Body of pancreas (tissue), 4 donors: ENCODE results near the gene GABRA4. TPM values are rescaled to one million over a fixed set of nuclear protein-coding genes. Genes with fewer than 3 reads are reported as not detected.

Experiments
- ATAC-seq: fragments of 150-250 bp; one replicate; pipeline ENCODE4 v1.9.1; 2016
- DNase-seq, 4 donors: peaks; one replicate each; pipeline ENCODE4 v3.0.0-alpha.2; 2019
- H3K27ac ChIP-seq, 4 donors: fragments of 200-600 bp; sonication (generic); 1 replicate in 3 of 4; 2 replicates in 1 of 4; pipeline versions ENCODE4 v1.5.1 to v1.6.1; 2016 to 2019; ENCODE audit warnings: mild to moderate bottlenecking in 1 of 4, mixed read lengths in 1 of 4, moderate library complexity in 1 of 4
- H3K27me3 ChIP-seq, 2 donors: fragments of 200-600 bp; sonication (generic); one replicate each; pipeline ENCODE4 v1.6.0; 2016; ENCODE audit warnings: mild to moderate bottlenecking in 1 of 2
- H3K36me3 ChIP-seq, 2 donors: fragments of 200-600 bp; sonication (generic); replicated peaks in 1 of 2; 2 replicates each; pipeline ENCODE4 v1.5.1; 2016; ENCODE audit warnings: low read depth in 2 of 2; ENCODE audit not compliant: insufficient read depth in 1 of 2
- H3K4me1 ChIP-seq: fragments of 200-600 bp; sonication (generic); one replicate; pipeline ENCODE4 v1.6.0; 2016
- H3K4me3 ChIP-seq, 2 donors: fragments of 200-600 bp; sonication (generic); 1 replicate in 1 of 2; 2 replicates in 1 of 2; pipeline ENCODE4 v1.5.1; 2016 to 2019
- H3K9me3 ChIP-seq, 3 donors: fragments of 200-600 bp; sonication (generic); 1 replicate in 2 of 3; 2 replicates in 1 of 3; pipeline ENCODE4 v1.5.1; 2016
- CTCF ChIP-seq, 7 experiments: fragments of 450-650 bp in 4 of 7; fragments of 200-600 bp in 3 of 7; sonication (generic) in 3 of 7; IDR thresholded peaks; one replicate each; pipeline ENCODE4 v1.5.1; 2016 to 2019; ENCODE audit warnings: antibody characterized with exemption in 7 of 7
- POLR2A ChIP-seq, 3 donors: fragments of 450-650 bp; IDR thresholded peaks; one replicate each; pipeline ENCODE4 v1.6.1; 2016; ENCODE audit warnings: antibody characterized with exemption in 3 of 3, mild to moderate bottlenecking in 2 of 3
- WGBS, 2 donors: methylation state at CpG; one replicate each; pipeline ENCODE4 v1.1.5; 2017; 5-methylcytosine and 5-hydroxymethylcytosine counted together
- intact Hi-C: fragments of 100-400 bp; cut with DNase I; formaldehyde crosslinking; loops from one replicate; pipeline ENCODE4 v1.15.1; 2023
- total RNA-seq, 2 donors: library from RNA; depleted of rRNA; stranded (reverse); fragments of >200 nt; gene quantifications; one replicate each; pipeline ENCODE4 v1.1.0, GENCODE V29; 2016

GABRA4 gene
- total RNA-seq, 2 donors from 2014 or later: 0.78 TPM; not detected in 1

- H3K4me1 ChIP-seq: no peaks in the 10 kb centered on the region
- no peak for ATAC-seq
Observed at GRCh38 chr4:46967631-46968030, 25.8 kb downstream of the GABRA4 start.

GRCh38 chr4:46958742-46959488 is 34.5 kb downstream of the GABRA4 start:
- ATAC-seq: no peak
- H3K36me3 ChIP-seq: no peaks in the 10 kb centered on the region
- intact Hi-C loops: no loop called here
- no peak overlapping the region for H3K4me3 ChIP-seq
- no peak for DNase-seq
- 40 to 52% methylated on average over 2 of the region's 2 CpGs for WGBS, 2 donors
- H3K27me3 ChIP-seq: no peaks in the 10 kb centered on the region
- no peak for TF ChIP-seq CTCF (IDR thresholded peaks at IDR 0.05)
- H3K9me3 ChIP-seq: no peaks in the 10 kb centered on the region
- no peak overlapping the region for H3K27ac ChIP-seq
- H3K4me1 ChIP-seq: no peaks in the 10 kb centered on the region

More at GRCh38 chr4:46967631-46968030, 25.8 kb downstream of the GABRA4 start:
- WGBS, 2 donors: 66 to 79% methylated on average over 2 of the region's 2 CpGs
- Histone ChIP-seq H3K4me3 (no peak overlapping the region), H3K9me3 (no peaks in the 10 kb centered on the region), H3K36me3 (no peaks in the 10 kb centered on the region), H3K27me3 (no peaks in the 10 kb centered on the region), H3K27ac (no peak overlapping the region)
- TF ChIP-seq POLR2A (IDR thresholded peaks at IDR 0.05) (no peak), CTCF (IDR thresholded peaks at IDR 0.05) (no peak)
- no peak for DNase-seq
- intact Hi-C loops: no loop called here

GRCh38 chr4:46956451-46956850 is 36.9 kb downstream of the GABRA4 start:
- H3K27me3 ChIP-seq: no peaks in the 10 kb centered on the region
- TF ChIP-seq POLR2A (IDR thresholded peaks at IDR 0.05) (no peak), CTCF (IDR thresholded peaks at IDR 0.05) (no peak)
- H3K4me3 ChIP-seq: no peak overlapping the region
- H3K4me1 ChIP-seq: no peaks in the 10 kb centered on the region
- WGBS, 2 donors: 62 to 65% methylated on average over 4 of the region's 4 CpGs
- no peak for ATAC-seq
- DNase-seq: no peak
- no peak overlapping the region for H3K27ac ChIP-seq
- no peaks in the 10 kb centered on the region for H3K36me3 ChIP-seq
- no peaks in the 10 kb centered on the region for H3K9me3 ChIP-seq
- intact Hi-C loops: no loop called here

- H3K9me3 ChIP-seq: no peaks in the 10 kb centered on the region
- intact Hi-C loops: no loop called here
- ATAC-seq (no peak), DNase-seq (no peak)
- H3K4me1 ChIP-seq: no peaks in the 10 kb centered on the region
- no peaks in the 10 kb centered on the region for H3K27me3 ChIP-seq
- H3K27ac ChIP-seq: no peak overlapping the region
- no peak overlapping the region for H3K4me3 ChIP-seq
- H3K36me3 ChIP-seq: no peaks in the 10 kb centered on the region
- TF ChIP-seq CTCF (IDR thresholded peaks at IDR 0.05) (no peak), POLR2A (IDR thresholded peaks at IDR 0.05) (no peak)
Observed at GRCh38 chr4:46955601-46956000, 37.8 kb downstream of the GABRA4 start.

- H3K4me1 ChIP-seq: no peaks in the 10 kb centered on the region
- no peak overlapping the region for H3K4me3 ChIP-seq
- H3K9me3 ChIP-seq: no peaks in the 10 kb centered on the region
- intact Hi-C loops: no loop called here
- DNase-seq (no peak), ATAC-seq (no peak)
- no peak overlapping the region for H3K27ac ChIP-seq
- no peaks in the 10 kb centered on the region for H3K27me3 ChIP-seq
- TF ChIP-seq CTCF (IDR thresholded peaks at IDR 0.05): no peak
- no peak for TF ChIP-seq POLR2A (IDR thresholded peaks at IDR 0.05)
- no peaks in the 10 kb centered on the region for H3K36me3 ChIP-seq
Observed at GRCh38 chr4:46954643-46955042, 38.7 kb downstream of the GABRA4 start.
